Esophagus muscularis mucosa (tissue), 4 donors: ENCODE measurements around the gene AHNAK2. TPM values are rescaled to one million over a fixed set of nuclear protein-coding genes. Genes with fewer than 3 reads are reported as not detected.

Source experiments
- DNase-seq: peaks from one replicate; pipeline ENCODE4 v3.0.0-alpha.2; 2017; ENCODE audit errors: extremely low spot score
- H3K27ac ChIP-seq, 4 donors: fragments of 200-600 bp; sonication (generic); replicated peaks in 1 of 4; 1 replicate in 3 of 4; 2 replicates in 1 of 4; pipeline ENCODE4 v1.5.1; 2016 to 2019; ENCODE audit warnings: mild to moderate bottlenecking in 1 of 4
- H3K27me3 ChIP-seq, 4 donors: fragments of 200-600 bp; sonication (generic); one replicate each; pipeline versions ENCODE4 v1.5.1 to v1.6.0; 2016 to 2019
- H3K36me3 ChIP-seq, 4 donors: fragments of 200-600 bp; sonication (generic); one replicate each; pipeline ENCODE4 v1.5.1; 2016 to 2019
- H3K4me1 ChIP-seq, 4 donors: fragments of 200-600 bp; sonication (generic); one replicate each; pipeline ENCODE4 v1.5.1; 2016 to 2019
- H3K4me3 ChIP-seq, 4 donors: fragments of 200-600 bp; sonication (generic); 1 replicate in 2 of 4; 2 replicates in 2 of 4; pipeline ENCODE4 v1.5.1; 2016 to 2019; ENCODE audit warnings: mild to moderate bottlenecking in 4 of 4, moderate library complexity in 1 of 4
- H3K9me3 ChIP-seq, 4 donors: fragments of 200-600 bp; sonication (generic); 1 replicate in 3 of 4; 2 replicates in 1 of 4; pipeline ENCODE4 v1.5.1; 2016 to 2019
- CTCF ChIP-seq, 3 experiments: fragments of 200-600 bp in 2 of 3; fragments of 450-650 bp in 1 of 3; sonication (generic) in 2 of 3; IDR thresholded peaks; one replicate each; pipeline ENCODE4 v1.5.1; 2017 to 2019; ENCODE audit warnings: antibody characterized with exemption in 3 of 3, mild to moderate bottlenecking in 2 of 3, moderate library complexity in 1 of 3
- EP300 ChIP-seq: sonication (generic); formaldehyde crosslinking; IDR thresholded peaks from one replicate; pipeline ENCODE4 v1.6.1; 2017; ENCODE audit warnings: antibody characterized with exemption
- POLR2A ChIP-seq: fragments of 450-650 bp; IDR thresholded peaks from one replicate; pipeline ENCODE4 v1.6.1; 2017; ENCODE audit warnings: antibody characterized with exemption, moderate library complexity, mild to moderate bottlenecking, low read depth
- POLR2AphosphoS5 ChIP-seq, 2 donors: sonication (generic); formaldehyde crosslinking; IDR thresholded peaks; one replicate each; pipeline ENCODE4 v1.6.1; 2017; ENCODE audit warnings: antibody characterized with exemption in 2 of 2
- WGBS: methylation state at CpG from one replicate; pipeline ENCODE4 v1.1.5; 2018; 5-methylcytosine and 5-hydroxymethylcytosine counted together
- intact Hi-C: fragments of 100-400 bp; cut with DNase I; formaldehyde crosslinking; loops from one replicate; pipeline ENCODE4 v1.15.1; 2023
- total RNA-seq, 4 donors: library from RNA; depleted of rRNA; stranded (reverse); fragments of >200 nt; gene quantifications; one replicate each; pipeline versions ENCODE4 v1.1.0 to v1.2.1, GENCODE V29; 2016

The AHNAK2 gene
- total RNA-seq, 4 donors from 2014 or later, result 95.3 to 277 (median 195) TPM

GRCh38 chr14:105005329-105005928 is 27.3 kb upstream of the AHNAK2 start:
- intact Hi-C loops, result no loop called here
- peaks cover 10 to 37% (median 19%) of the 10 kb centered on the region in 4 donors for H3K36me3 ChIP-seq
- no peaks in the 10 kb centered on the region for H3K4me1 ChIP-seq
- no peak for DNase-seq
- no peak for TF ChIP-seq CTCF (IDR thresholded peaks at IDR 0.05)
- TF ChIP-seq POLR2A, result no peak
- 77% methylated on average over 6 of the region's 20 CpGs for WGBS
- no peak overlapping the region for H3K4me3 ChIP-seq
- no peaks in the 10 kb centered on the region for H3K9me3 ChIP-seq
- H3K27ac ChIP-seq, result no peak overlapping the region
- no peaks in the 10 kb centered on the region for H3K27me3 ChIP-seq

DNA sequence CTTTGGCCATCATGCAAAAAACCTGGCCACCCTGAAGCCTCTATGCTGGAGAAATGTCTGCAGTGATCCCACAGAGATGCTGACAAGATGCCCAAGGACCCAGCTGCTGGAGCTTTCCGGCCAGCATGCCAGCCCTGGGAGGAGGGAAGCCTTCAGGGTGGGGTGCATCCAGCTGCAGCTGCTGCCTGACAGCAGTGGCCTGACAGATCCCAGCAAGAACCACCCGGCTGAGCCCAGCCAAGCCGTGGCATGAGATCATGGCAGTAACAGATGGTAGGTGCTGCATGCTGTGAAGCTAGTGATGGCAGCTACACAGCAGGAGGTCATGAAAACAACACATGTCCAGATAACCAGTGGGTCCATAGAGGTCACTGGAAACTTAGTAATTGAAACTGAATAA is 21.2 kb upstream of the AHNAK2 start:
- H3K4me3 ChIP-seq, result no peak overlapping the region
- WGBS, result 89% methylated on average over 1 of the region's 3 CpGs
- intact Hi-C loops, result no loop called here

GRCh38 chr14:104998801-104999200 is 20.6 kb upstream of the AHNAK2 start:
- TF ChIP-seq EP300 (no peak), POLR2AphosphoS5 (IDR thresholded peaks at IDR 0.05) (no peak)
- H3K9me3 ChIP-seq, result no peaks in the 10 kb centered on the region
- WGBS, result 95% methylated on average over 5 of the region's 5 CpGs
- intact Hi-C loops, result no loop called here
- H3K27ac ChIP-seq, result no peak overlapping the region
- H3K4me1 ChIP-seq, result no peaks in the 10 kb centered on the region
- H3K4me3 ChIP-seq, result no peak overlapping the region
- peaks cover 0 to 27% (median 14%) of the 10 kb centered on the region in 4 donors for H3K36me3 ChIP-seq
- no peak for DNase-seq
- H3K27me3 ChIP-seq, result no peaks in the 10 kb centered on the region

More for the DNA sequence above, 21.2 kb upstream of the AHNAK2 start:
- H3K9me3 ChIP-seq, result no peaks in the 10 kb centered on the region
- DNase-seq, result no peak
- no peak for TF ChIP-seq POLR2A
- no peak for TF ChIP-seq EP300
- no peak for TF ChIP-seq POLR2AphosphoS5 (IDR thresholded peaks at IDR 0.05)
- TF ChIP-seq CTCF (IDR thresholded peaks at IDR 0.05), result no peak
- H3K27ac ChIP-seq, result no peak overlapping the region
- no peaks in the 10 kb centered on the region for H3K4me1 ChIP-seq
- H3K36me3 ChIP-seq, result peaks cover 0 to 21% (median 11%) of the 10 kb centered on the region in 4 donors
- H3K27me3 ChIP-seq, result no peaks in the 10 kb centered on the region

DNA sequence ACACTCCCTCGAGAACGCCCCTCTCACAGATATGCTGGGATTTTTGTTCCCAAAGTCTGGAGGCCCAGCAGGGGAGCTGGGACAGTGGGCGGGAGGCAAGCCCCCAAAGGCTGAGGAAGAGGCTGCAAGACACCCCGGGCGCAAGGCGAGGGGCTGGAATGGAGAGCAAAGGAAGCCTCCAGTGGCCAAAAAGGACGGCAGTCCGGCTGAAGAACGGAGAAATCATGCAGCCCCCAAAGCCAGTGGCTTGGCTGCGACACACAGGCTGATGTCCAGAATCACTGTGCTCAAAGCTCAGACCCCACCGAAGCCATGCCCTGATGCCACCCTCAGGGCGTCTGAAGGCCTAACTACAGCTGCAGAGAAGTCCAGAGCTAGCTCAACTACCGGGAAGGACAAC is 18.3 kb upstream of the AHNAK2 start:
- DNase-seq, result no peak
- Histone ChIP-seq H3K27ac (no peak overlapping the region), H3K4me1 (no peaks in the 10 kb centered on the region), H3K9me3 (no peaks in the 10 kb centered on the region), H3K36me3 (peaks cover 3 to 49% (median 33%) of the 10 kb centered on the region in 4 donors), H3K4me3 (no peak overlapping the region), H3K27me3 (no peaks in the 10 kb centered on the region)
- intact Hi-C loops, result no loop called here
- 91% methylated on average over 7 of the region's 13 CpGs for WGBS
- TF ChIP-seq POLR2AphosphoS5 (IDR thresholded peaks at IDR 0.05) (no peak), CTCF (IDR thresholded peaks at IDR 0.05) (no peak), EP300 (no peak), POLR2A (no peak)

DNA sequence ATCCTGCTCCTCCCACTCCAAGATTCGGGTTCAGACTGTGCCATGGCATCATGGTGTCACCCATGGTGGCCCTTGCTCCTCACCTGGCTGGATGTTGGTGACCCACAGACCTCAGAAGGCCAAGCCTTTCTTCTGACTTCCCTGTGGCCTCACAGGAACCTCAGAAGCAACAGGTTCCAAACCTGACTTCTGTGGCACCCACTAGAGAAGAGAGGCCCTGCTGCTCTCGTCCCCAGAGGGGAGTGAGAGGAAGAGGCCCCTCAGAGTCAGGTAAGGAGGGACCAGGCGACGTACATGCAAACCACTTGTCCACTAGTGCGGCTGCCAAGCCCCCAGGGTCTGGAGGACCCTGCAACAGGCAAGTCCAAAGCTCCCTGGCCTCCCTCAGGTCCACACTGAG is 17.9 kb upstream of the AHNAK2 start:
- Histone ChIP-seq H3K4me1 (no peaks in the 10 kb centered on the region), H3K27ac (no peak overlapping the region), H3K27me3 (no peaks in the 10 kb centered on the region), H3K9me3 (no peaks in the 10 kb centered on the region), H3K4me3 (no peak overlapping the region), H3K36me3 (peaks cover 3 to 54% (median 35%) of the 10 kb centered on the region in 4 donors)
- intact Hi-C loops, result no loop called here
- no peak for DNase-seq
- TF ChIP-seq EP300, result no peak
- no peak for TF ChIP-seq POLR2A
- TF ChIP-seq CTCF (IDR thresholded peaks at IDR 0.05), result no peak
- no peak for TF ChIP-seq POLR2AphosphoS5 (IDR thresholded peaks at IDR 0.05)
- WGBS, result 93% methylated on average over 4 of the region's 5 CpGs
